ENCODE data around the gene GPR84.

The GPR84 gene

GRCh38 chr12:54390668-54391551 is 26.6 kb upstream of the GPR84 start:
- no peak for DNase-seq (ENCODE audit: low spot score)

DNA sequence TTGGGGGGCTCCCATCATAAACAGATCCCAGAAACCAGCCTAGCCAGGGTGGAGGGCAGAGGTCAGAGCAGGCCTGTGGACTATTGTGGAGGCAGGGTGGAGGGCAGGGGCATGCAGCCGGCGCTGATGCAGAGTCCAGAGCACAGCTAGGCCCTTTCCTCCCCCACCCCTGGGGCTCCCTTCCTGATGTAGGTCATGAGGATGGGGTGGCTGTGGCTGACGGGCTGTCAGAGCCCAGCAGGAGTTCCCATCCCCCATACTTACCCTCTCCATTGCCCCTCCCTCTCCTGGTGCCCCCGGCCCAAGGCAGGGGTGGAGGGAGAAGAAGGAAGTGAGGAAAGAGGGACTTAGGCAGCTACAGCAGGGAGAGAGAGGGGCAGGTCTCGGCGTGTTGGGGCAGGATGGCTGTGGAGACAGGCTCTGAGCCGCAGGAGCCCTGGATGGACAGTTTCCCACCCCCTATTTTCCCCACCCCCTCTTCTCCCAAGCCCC is 25.9 kb upstream of the GPR84 start:
- no peak for DNase-seq (ENCODE audit: low spot score)

- DNase-seq (ENCODE audit: low spot score): no peak
Observed at GRCh38 chr12:54389607-54390175, 25.4 kb upstream of the GPR84 start.

- DNase-seq (ENCODE audit: low spot score): no peak
Observed at GRCh38 chr12:54389134-54389508, 24.8 kb upstream of the GPR84 start.

DNA sequence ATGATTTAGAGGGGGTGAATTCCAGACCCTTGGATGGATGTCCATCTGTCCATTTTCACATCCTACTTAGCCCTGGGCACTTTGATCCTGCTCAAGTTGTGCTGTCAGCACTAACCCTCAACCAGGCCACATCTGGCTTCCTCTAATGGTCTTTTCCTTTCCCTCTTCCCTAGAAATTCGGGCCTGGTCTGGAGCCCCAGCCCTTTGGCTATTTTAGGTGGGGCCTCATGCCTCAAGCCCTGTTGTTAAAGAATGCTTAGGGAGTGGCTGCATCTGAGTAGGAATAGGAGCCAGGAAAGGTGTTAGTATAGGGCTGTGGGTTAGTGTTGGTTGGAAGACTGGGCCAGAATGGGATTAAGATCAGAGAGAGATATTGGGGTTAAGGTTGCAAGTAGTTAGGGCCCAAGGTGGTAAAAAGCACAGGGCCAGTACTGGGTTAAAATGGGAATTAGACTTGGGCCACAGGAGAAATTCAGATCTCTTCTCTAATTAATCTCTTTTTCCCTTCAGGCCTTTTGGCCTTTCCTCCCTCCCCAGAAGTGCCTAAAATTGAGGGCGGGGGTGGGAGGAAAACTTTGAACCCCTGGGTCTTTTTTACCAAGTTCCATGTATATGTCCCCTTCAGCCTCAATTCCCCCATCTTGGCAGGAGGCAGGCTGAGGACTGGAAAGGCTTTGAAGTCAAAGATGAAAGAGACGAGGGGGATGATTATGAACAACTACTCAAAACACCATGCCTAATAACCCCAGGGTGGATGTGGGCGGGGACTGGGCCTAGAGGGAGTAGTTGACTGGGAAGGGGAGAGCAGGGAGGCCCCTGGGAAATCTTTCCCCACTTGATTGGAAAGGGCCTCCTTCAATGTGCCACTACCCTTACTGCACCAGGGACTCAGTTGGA is 24.2 kb upstream of the GPR84 start:
- peak; percentile 30 for DNase-seq (ENCODE audit: low spot score)

DNA sequence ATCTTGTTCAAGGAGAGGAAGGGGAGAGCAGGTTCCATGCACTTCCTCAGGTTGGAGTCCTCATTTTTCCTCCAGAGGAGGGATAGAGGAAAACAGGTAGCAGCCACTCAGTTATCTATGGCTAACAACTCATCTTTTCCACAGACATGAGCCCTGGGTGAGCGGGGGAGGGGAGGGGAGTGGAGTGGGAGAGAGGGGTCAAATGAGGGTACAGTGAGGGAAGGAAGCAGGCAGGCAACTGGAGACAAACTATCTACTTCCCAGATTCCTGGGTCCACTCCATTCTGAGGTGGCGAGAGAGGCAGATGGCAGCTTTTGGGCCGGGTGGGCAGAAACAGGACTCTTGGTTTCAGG is 22.8 kb upstream of the GPR84 start:
- no peak for DNase-seq (ENCODE audit: low spot score)

DNA sequence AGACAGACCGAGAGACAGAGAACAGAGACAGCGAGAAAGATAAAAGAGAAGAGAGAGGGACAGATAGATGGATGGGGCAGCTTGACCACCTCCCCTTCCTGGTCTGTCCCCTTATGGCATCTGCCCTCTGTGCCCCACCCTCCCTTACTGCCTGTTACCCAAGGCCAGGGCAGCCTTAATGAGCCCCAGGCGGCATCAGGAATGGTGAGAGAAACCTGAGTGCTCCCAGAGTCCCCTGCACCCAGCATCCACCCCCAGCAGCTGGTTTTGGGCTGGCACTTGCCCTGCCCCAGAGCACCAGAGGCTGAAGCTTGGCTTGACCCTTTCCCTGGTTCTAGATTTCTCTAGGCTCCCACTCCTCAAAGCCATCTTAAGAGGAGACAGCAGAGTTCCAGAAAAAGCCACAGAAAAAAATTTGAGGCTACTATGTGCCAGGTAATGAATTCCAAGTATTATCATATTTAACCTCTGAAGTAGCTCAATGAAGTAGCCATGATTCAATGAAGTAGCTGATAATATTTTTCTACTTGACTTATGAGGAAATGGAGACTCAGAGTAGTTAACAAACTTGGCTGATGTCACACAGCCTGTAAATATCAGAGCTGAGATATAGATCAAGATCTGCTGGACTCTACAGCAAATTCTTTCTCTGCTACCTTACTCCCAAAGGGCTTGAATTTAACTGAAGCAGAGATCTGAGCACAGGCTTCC is 22.3 kb upstream of the GPR84 start:
- no peak for DNase-seq (ENCODE audit: low spot score)

DNA sequence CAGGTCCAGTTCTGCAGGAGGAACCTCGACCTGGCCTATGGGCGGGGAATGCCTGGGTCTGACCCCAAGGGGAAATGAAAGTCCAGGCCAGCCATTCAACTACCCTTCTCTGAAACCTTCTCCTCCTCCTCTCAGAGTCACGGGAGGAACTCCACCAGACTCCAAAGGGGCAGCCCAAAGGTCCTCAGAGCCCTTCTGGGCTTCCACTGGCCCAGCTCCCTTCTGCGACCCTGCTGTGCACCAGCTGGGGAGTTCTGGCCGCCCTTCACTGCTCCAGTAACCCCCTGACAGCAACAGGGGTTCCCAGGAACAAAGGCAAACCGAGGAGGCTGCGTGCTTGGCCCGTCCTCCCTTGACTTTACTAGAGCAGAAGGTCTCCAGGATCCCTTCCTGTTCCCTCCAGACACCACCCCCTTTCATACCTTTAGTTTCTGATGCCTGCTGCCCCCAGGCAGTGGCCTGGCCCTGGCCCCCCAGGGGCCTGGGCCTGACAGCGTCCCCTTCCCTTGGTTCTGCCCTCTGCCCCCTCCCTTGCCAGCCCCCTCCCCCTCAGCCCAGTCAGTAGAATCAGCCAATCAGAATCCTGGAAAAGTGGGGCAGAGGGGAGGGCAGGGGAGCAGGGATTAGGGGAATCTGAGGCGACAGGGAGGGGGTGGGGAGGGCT is 21.1 kb upstream of the GPR84 start:
- no peak for DNase-seq (ENCODE audit: low spot score)

DNA sequence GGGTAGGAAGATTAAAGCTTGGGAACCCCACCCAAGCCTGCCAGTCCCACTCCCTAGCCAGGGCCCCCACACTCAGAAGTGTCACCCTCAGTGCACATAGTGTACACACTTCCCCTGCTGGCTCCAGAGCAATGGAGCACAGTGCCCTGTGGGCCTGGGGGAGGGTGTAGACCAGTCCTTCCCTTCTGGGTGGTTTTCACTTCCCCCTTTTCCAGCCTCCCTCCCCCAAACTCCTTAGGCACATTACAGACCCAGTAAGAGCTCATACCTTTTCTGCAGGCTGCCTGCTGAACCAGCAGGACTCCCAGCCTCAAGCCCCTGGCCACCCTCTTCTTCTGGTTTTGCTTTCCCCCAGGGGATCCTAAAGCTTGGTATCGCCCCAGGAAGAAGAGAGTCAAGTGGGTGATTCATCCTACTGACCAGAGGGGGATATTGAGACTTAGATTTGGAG is 20.3 kb upstream of the GPR84 start, which contains the start of gene ZNF385A:
TSS of gene ZNF385A (minus strand) at position 143 of the 451 bp plus-strand sequence. CDS start 219 bp downstream, outside the sequence.
- no peak for DNase-seq (ENCODE audit: low spot score)

- peak; percentile 35 for DNase-seq (ENCODE audit: low spot score)
Observed at GRCh38 chr12:54383041-54383609, 18.8 kb upstream of the GPR84 start.

GRCh38 chr12:54381136-54381535 is 16.9 kb upstream of the GPR84 start:
- DNase-seq (ENCODE audit: low spot score): no peak

DNA sequence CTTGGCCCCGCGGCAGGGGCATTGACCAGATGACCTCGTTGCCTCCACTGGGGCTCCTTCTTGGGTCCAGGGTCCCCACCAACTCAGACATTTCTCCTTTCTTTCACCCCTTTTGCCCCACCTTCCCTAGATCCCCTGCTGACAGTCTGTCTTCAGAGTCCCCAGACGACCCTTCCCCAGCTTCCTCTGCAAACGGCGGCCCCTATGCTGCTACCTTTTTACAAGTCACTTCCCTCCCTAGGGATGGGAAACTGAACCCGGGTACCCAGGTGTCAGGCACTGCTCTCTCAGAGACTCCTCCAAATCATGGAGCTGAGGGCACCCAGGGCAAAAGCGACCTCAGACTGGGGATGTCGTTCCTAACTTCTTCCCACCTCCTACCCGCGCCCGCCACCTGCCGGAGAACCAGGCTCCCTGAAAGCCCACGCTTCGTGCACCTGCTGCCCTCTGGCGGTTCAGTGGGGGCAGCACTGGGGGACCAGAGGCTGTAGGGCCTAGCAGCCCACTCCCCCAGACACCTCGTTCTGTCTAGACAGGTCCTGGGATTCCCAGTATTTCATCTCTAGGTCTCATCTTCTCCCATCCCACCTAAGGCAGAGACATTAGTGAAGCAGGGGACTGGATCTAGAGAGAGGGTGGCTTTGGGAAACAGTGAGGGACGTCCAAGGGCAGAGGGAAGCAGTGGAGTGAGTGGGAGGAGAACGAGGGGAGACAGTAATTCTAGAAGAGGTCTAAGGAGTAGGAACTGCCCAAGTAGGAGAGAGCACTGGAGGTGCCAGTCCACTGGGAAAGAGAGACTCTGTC is 15.3 kb upstream of the GPR84 start:
- peak; percentile 94 for DNase-seq (ENCODE audit: low spot score)

GRCh38 chr12:54378796-54379397 is 14.6 kb upstream of the GPR84 start:
- DNase-seq (ENCODE audit: low spot score): peak; percentile 72

- no peak for DNase-seq (ENCODE audit: low spot score)
Observed at GRCh38 chr12:54377797-54378515, 13.7 kb upstream of the GPR84 start.

DNA sequence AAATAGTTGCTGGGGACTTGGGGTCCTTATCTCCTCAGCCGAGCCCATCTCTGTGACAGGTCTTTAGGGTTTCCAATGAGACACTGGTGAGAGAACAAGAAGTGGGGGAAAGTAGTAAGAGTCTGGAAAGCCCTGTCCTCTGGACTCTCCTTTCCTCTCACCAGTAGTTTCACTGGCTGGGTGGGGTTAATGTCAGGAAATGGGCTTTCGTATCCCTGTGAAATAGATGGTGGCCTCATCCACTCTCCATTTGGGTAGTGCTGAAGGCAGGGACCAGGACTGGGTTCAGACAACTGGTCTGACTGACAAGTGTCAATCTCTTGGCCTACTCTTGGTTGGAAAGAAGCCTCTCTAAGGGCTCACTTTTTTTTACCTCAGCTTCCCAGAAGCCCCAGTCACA is 12.7 kb upstream of the GPR84 start:
- no peak for DNase-seq (ENCODE audit: low spot score)

GRCh38 chr12:54376596-54376995 is 12.3 kb upstream of the GPR84 start:
- no peak for DNase-seq (ENCODE audit: low spot score)

GRCh38 chr12:54375259-54375579 is 10.9 kb upstream of the GPR84 start:
- no peak for DNase-seq (ENCODE audit: low spot score)

DNA sequence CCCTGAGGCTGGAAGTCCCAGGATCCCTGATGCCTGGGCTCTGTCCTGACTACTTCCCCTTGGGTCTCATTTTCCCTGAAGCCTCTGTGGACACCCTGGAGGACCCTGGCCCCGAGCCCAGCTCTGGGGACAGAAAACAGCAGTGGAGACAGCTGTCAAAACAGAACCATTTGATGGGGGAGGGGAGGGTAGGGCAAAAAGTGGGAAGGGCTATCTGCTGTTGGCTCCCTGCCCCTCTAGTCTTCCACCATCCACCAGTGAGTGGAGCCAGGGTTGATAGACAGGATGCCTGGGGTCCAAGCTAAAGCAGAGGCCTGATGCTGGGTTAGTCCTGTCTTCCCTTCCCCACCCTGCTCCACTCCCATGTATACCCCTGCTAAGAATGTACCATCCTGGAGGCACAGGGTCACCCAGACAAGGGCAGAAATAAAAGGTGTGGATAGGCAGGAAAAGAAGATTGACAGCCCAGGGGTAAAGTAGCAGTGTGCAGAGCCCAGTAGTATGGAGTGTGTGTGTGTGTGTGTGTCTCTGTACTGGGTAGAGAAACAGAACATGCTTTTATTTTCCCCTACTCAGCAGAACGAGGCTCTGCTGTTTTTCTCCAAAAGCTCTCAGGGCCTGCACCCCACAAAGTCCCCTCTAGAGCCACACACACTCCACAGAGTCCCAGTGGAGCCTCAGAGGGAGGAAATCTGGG is 10.4 kb upstream of the GPR84 start:
- no peak for DNase-seq (ENCODE audit: low spot score)
